HG03196 (cell line): ENCODE measurements around the gene MAN1C1.
A peak's percentile ranks its signal among the peaks of the same experiment; 100 is the strongest.

ENCODE experiments used
- ATAC-seq: cut with Tn5 transposase; IDR thresholded peaks from one replicate; pipeline ENCODE4 v1.9.1; 2021; ENCODE audit not compliant: unreplicated experiment

Gene MAN1C1

DNA sequence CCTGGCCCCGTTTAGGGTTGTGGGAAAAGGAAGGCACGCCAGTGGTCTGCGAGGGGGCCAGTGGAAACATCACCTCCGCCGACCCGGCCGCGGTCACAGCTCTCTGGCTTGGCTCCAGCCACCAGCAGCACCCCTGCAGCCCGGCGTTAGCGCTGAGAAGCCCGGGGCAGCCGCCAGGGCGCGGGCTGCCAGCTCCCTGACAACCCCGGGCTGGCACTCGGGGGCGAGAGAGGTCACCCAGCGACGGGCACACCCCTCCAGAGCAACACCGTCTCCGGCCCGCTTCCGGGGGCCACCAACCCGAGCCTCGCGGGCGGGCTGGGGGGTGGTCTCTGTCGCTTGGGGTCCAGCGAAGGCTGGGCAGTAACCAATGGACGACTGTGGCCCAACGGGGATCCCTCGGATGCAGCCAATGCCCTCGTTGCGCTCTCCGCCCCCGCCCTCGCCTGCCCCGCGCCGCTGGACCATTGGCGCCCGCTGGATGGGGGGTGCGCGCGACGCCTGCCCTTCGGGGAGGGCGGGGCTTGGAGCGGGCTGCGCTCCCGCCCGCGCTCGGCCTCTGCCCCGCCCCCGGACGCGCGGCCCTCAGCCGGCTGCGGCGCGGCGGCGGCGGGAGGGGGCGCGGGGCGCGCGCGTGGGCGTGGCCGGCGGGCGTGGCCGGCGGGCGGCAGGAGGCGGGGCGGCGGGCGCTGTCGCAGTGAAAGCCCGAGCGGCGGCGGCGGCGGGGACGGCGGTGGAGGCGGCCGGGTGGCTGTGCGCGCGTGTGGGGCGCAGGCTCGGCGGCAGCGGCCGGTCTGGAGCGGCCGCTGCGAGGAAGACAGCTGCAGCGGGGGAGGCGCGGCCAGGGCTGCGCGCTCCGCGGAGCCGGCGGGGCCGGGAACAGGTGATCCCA lies at the start of gene MAN1C1:
Gene MAN1C1 (plus strand): TSS at position 697 of the 892 bp plus-strand sequence. CDS start 1,007 bp downstream, outside the sequence.
- peak; percentile 51 for ATAC-seq

GRCh38 chr1:25567710-25568089 lies 48.9 kb upstream of the MAN1C1 start:
- ATAC-seq = no peak

DNA sequence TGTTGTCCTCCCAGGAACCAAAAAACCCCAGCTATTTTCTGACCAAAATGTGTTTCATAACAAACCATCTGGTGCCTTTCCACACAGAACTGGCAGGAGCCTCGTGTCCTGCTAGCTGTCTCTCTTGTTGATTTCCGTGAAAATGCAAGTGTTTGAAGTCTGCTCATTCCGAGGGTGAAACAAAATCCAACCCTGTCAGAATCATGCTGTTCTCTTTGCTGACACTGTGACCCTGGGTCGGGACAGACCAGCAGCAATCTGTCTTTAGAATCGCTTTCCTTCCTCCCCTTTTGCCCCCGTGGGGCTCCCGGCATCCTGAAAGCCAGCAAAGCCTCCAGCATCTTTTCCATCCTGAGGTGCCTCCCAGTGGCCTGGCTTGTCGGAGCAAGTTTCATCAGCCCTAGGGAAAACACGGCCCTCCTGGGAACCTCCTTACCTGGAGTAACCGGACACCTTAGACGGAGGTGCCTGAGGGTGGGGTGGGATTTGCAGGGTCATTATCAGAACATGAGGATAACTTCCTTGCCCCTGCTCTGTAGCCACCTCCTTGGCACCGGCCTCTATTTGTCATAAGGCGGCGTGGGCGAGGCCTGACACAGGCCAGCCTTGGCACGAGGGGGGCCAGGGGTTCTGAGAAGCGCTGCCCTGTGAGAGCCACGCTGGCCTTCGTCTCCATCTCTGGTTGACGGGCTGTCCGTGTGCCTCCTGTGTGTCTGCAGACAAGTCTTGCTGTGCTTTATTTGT lies 48.3 kb upstream of the MAN1C1 start:
- no peak for ATAC-seq

- no peak for ATAC-seq
These were observed 47.6 kb upstream of the MAN1C1 start for GRCh38 chr1:25568834-25569596.

GRCh38 chr1:25569597-25570396 lies 46.8 kb upstream of the MAN1C1 start:
- no peak for ATAC-seq

DNA sequence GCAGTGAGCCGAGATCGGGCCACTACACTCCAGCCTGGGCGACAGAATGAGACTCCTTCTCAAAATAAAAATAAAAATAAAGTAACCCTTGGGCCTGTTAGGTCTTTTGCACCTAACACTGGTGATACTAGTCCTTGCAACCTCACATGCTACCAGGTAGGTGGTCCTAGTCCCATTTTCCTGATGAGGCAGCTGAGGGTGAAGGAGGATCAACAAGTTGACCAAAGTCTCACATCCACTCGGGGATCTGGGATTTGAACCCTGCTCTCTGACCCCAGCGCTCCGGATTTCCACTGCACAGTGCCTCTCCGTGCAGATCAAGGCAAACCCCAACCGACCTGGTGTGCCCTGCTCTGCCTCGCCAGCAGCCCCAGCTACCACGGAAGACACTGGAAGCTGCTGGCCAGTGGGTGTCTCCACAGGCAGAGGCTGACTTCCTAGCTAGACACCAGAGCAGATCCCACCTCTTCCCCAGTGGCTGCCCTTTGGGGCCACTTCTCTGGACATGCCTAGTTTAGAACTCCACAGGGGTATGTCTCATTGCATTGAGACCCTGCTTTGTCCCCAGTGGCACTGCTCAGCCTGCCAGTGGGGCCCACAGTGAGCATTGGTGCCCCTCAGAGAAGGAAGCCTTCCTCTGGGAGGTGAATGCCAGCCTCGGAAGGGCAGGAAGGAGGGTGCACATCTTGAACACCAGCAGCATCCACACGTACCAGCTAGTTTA lies 45.6 kb upstream of the MAN1C1 start:
- ATAC-seq = no peak

DNA sequence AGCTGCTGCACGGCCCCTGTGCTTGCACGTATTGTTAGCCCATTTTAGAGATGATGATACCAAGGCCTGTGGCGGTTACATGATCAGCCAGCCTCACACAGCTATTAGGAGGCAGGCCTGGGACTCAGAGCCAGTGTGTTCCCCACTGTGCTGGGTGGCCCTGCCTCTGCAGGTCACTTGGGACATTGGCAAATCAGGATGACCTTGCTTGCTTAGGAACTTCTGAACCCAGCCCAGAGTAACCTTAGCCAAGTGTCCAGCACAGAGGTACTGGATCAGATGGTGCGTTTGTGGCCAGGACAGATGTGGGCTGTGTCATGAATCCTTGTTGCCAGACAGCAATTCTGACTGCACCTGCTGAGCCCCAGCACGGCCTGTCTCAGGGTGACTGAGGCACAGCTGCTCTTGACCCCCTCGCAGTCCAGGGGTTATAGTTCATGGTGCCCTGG lies 45.0 kb upstream of the MAN1C1 start:
- no peak for ATAC-seq

DNA sequence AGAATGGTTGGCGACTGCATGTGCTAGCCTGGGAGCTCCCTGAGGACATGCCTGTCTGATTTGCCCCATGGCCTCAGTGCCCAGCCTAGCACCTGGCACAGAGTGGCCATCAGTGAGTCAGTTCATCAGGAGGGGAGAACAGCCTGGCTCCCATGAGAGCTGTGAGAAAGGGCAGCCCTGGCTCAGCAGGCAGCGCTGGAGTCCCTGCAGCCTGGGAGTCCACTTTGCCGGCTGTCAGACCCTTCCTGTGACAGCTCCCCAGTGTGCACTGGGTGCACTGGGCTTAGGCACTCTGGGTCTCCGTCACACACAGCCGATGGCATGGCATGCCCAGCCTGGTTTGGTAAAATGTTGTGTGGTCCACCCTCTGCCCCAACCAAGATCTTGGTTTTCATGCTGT lies 44.5 kb upstream of the MAN1C1 start:
- ATAC-seq = no peak

- no peak for ATAC-seq
These were observed 43.6 kb upstream of the MAN1C1 start for GRCh38 chr1:25572708-25573590.

GRCh38 chr1:25573591-25573930 lies 43.0 kb upstream of the MAN1C1 start:
- ATAC-seq = no peak

DNA sequence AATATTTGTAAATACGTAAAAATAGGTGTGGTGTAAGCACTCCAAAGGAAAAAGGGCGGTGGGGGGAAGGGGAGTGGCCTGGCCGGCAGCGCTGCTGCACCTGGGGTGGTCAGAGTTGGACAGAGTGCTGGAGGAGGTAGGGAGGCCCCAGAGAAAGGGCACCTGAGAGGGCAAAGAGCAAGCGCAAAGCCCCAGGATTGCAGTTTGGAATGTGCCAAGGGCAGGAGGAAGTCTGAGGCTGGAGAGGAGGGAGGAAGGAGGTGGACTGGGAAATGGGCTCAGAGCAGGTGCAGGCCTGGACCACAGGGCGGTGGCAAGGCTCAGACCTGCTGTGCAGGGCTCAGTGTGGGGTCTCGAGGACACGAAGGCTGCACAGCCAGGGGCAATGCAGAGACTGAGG lies 42.6 kb upstream of the MAN1C1 start:
- ATAC-seq = no peak

DNA sequence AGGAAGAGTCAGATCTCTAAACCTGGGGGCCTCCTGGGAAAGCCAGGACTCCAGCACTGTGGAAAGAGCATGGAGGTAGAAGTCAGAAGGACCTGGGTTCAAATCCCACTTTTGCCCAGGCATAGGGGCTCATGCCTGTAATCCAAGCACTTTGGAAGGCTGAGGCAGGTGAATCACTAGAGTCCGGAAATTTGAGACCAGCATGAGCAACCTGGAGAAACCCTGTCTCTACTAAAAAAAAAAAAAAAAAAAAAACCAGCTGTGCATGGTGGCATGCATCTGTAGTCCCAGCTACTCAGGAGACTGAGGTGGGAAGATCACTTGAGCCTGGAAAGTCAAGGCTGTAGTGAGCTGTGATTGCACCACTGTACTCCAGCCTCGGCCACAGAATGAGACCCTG lies 41.4 kb upstream of the MAN1C1 start:
- ATAC-seq = no peak

DNA sequence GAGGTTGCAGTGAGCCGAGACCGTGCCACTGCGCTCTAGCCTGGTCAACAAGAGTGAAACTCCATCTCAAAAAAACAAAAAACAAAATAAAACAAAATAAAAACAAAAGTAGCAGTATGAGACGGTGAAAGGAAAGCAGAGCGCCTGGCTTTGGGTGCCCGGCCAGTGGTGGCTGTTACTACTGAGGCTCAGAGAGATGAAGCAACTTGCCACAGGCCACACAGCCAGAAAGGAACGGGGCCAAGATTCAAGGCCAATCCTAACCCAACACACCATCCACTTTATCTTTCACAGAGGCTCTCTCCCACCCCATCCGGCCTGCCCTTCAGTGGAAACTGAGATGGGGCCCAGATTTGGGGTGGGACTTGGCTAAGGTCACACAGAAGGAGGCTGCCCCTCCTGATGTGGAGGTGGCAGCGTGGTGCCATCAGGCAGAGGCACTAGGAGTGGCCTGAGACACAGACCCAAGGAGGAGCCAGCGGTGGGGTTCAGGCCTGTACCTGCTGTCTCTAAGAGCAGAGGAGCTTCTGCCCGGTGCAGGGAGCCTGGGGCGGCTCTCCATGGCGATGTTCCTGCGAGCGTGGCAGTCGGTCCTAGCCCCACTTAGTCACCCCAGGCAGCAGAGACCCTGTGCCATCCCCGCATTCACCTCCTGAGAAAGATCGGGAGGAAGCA lies 40.0 kb upstream of the MAN1C1 start:
- no peak for ATAC-seq

- no peak for ATAC-seq
These were observed 39.3 kb upstream of the MAN1C1 start for GRCh38 chr1:25577134-25577920.

GRCh38 chr1:25579292-25580252 lies 37.0 kb upstream of the MAN1C1 start:
- no peak for ATAC-seq

- ATAC-seq = no peak
These were observed 35.7 kb upstream of the MAN1C1 start for GRCh38 chr1:25580927-25581326.

DNA sequence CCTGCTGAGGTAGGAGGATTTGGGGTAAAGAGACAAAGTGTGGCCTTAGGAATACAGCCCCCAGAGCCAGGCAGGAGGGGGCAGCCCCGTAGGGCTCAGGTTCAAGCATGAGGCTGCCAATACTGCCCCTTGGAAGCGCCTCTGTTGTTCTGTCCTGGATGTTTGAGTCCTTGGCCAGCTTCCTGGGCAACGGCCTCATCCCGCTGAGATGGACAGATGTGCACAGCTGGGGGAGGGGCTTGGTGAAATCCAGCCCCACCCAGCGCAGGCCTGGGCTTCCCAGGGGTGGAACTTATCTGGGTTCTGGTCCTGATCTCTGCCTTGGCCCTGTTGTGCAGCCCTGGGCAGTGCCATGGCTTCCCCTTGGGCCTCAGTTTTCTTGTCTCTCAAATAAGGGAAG lies 34.8 kb upstream of the MAN1C1 start:
- ATAC-seq = no peak
